Activated naive CD4-positive, alpha-beta T cell treated with anti-CD3 and anti-CD28 coated beads for 36 hours (primary cell): ENCODE results near the gene BSPH1. TPM values are rescaled to one million over a fixed set of nuclear protein-coding genes. Genes with fewer than 3 reads are reported as not detected.

Experiments used
- CTCF ChIA-PET: fragments of 350-600 bp; sonication (Branson Sonifier 250); formaldehyde crosslinking; loops from one replicate; lab custom pipeline; 2021; ENCODE audit warnings: antibody characterized with exemption; lab: Charles Lee
- DNase-seq: peaks from one replicate; pipeline ENCODE4 v3.0.0-alpha.2; 2020
- H3K27ac Mint-ChIP-seq: one replicate; pipeline ENCODE4 v1.8.0; 2021; ENCODE audit warnings: mild to moderate bottlenecking, mixed read lengths
- H3K27me3 Mint-ChIP-seq: one replicate; pipeline ENCODE4 v1.8.0; 2021; ENCODE audit warnings: low read depth, mixed read lengths
- H3K36me3 Mint-ChIP-seq: one replicate; pipeline ENCODE4 v1.8.0; 2021; ENCODE audit warnings: low read depth, mixed read lengths
- H3K4me1 Mint-ChIP-seq: one replicate; pipeline ENCODE4 v1.8.0; 2021; ENCODE audit warnings: low read depth, mixed read lengths
- H3K4me3 Mint-ChIP-seq: one replicate; pipeline ENCODE4 v1.8.0; 2021; ENCODE audit warnings: mild to moderate bottlenecking, moderate library complexity, mixed read lengths
- H3K9me3 Mint-ChIP-seq: one replicate; pipeline ENCODE4 v1.8.0; 2021; ENCODE audit warnings: mixed read lengths
- intact Hi-C: fragments of 100-400 bp; cut with micrococcal nuclease; formaldehyde crosslinking; loops from one replicate; pipeline ENCODE4 v1.15.1; 2023
- total RNA-seq, 2 experiments: library from RNA; stranded (reverse); gene quantifications; one replicate each; pipeline ENCODE4 v1.2.3, GENCODE V29; 2021

BSPH1 gene
- total RNA-seq, result not detected

- H3K27me3 Mint-ChIP-seq, result peaks cover 14% of the 10 kb centered on the region
- DNase-seq, result no peak
- no peaks in the 10 kb centered on the region for H3K9me3 Mint-ChIP-seq
- no peaks in the 10 kb centered on the region for H3K4me1 Mint-ChIP-seq
- H3K36me3 Mint-ChIP-seq, result no peaks in the 10 kb centered on the region
- intact Hi-C loops, result no loop called here
- H3K4me3 Mint-ChIP-seq, result no peak within 1 kb of the TSS
- no peak within 1 kb of the TSS for H3K27ac Mint-ChIP-seq
- CTCF ChIA-PET, result no interaction called here
Measured at GRCh38 chr19:47992070-47992469, at the start of gene BSPH1. TSS of gene BSPH1 (minus strand) at chr19:47992170. CDS start at chr19:47992081, 89 bp downstream.

GRCh38 chr19:48036765-48037164, 44.8 kb upstream of the BSPH1 start:
- CTCF ChIA-PET, result no interaction called here
- Mint-ChIP-seq H3K36me3 (no peaks in the 10 kb centered on the region), H3K9me3 (peaks cover 6% of the 10 kb centered on the region), H3K4me3 (no peak overlapping the region), H3K4me1 (no peaks in the 10 kb centered on the region), H3K27ac (no peak overlapping the region), H3K27me3 (peaks cover 32% of the 10 kb centered on the region)
- no peak for DNase-seq
- intact Hi-C loops, result no loop called here

GRCh38 chr19:48033604-48034003, 41.6 kb upstream of the BSPH1 start:
- no peak overlapping the region for H3K27ac Mint-ChIP-seq
- H3K4me1 Mint-ChIP-seq, result no peaks in the 10 kb centered on the region
- intact Hi-C loops, result no loop called here
- H3K27me3 Mint-ChIP-seq, result peaks cover 13% of the 10 kb centered on the region
- CTCF ChIA-PET, result no interaction called here
- DNase-seq, result no peak
- H3K9me3 Mint-ChIP-seq, result peaks cover 6% of the 10 kb centered on the region
- no peaks in the 10 kb centered on the region for H3K36me3 Mint-ChIP-seq
- no peak overlapping the region for H3K4me3 Mint-ChIP-seq

- H3K27ac Mint-ChIP-seq, result no peak overlapping the region
- CTCF ChIA-PET, result interaction anchor here (0.5 to 0.6 kb wide), 2 partner anchors 12 to 155 kb away, joined by 3 to 4 read pairs; no protein-coding TSS in a partner anchor
- H3K4me1 Mint-ChIP-seq, result no peaks in the 10 kb centered on the region
- peaks cover 22% of the 10 kb centered on the region for H3K27me3 Mint-ChIP-seq
- intact Hi-C loops, result no loop called here
- no peaks in the 10 kb centered on the region for H3K9me3 Mint-ChIP-seq
- H3K4me3 Mint-ChIP-seq, result no peak overlapping the region
- no peaks in the 10 kb centered on the region for H3K36me3 Mint-ChIP-seq
- DNase-seq, result no peak
Measured at GRCh38 chr19:48030073-48030472, 38.1 kb upstream of the BSPH1 start.

- no peak for DNase-seq
- Mint-ChIP-seq H3K4me1 (no peaks in the 10 kb centered on the region), H3K9me3 (no peaks in the 10 kb centered on the region), H3K4me3 (no peak overlapping the region), H3K36me3 (no peaks in the 10 kb centered on the region), H3K27me3 (peaks cover 22% of the 10 kb centered on the region), H3K27ac (no peak overlapping the region)
- intact Hi-C loops, result no loop called here
- CTCF ChIA-PET, result interaction anchor here (0.5 to 0.6 kb wide), 2 partner anchors 12 to 155 kb away, joined by 3 to 4 read pairs; no protein-coding TSS in a partner anchor
Measured at GRCh38 chr19:48029431-48029830, 37.5 kb upstream of the BSPH1 start.

GRCh38 chr19:48025480-48025879, 33.5 kb upstream of the BSPH1 start:
- no peak for DNase-seq
- Mint-ChIP-seq H3K27me3 (peaks cover 28% of the 10 kb centered on the region), H3K9me3 (no peaks in the 10 kb centered on the region), H3K4me3 (no peak overlapping the region), H3K27ac (no peak overlapping the region), H3K4me1 (no peaks in the 10 kb centered on the region), H3K36me3 (no peaks in the 10 kb centered on the region)
- intact Hi-C loops, result no loop called here
- CTCF ChIA-PET, result no interaction called here

- no peak for DNase-seq
- Mint-ChIP-seq H3K27me3 (peaks cover 30% of the 10 kb centered on the region), H3K27ac (no peak overlapping the region), H3K9me3 (no peaks in the 10 kb centered on the region), H3K36me3 (no peaks in the 10 kb centered on the region), H3K4me1 (no peaks in the 10 kb centered on the region), H3K4me3 (no peak overlapping the region)
- intact Hi-C loops, result no loop called here
- CTCF ChIA-PET, result no interaction called here
Measured at GRCh38 chr19:48023518-48023917, 31.5 kb upstream of the BSPH1 start.

GRCh38 chr19:48023011-48023410, 31.0 kb upstream of the BSPH1 start:
- Mint-ChIP-seq H3K36me3 (no peaks in the 10 kb centered on the region), H3K9me3 (no peaks in the 10 kb centered on the region), H3K27ac (no peak overlapping the region), H3K4me3 (no peak overlapping the region), H3K4me1 (no peaks in the 10 kb centered on the region), H3K27me3 (peaks cover 30% of the 10 kb centered on the region)
- CTCF ChIA-PET, result no interaction called here
- no peak for DNase-seq
- intact Hi-C loops, result no loop called here

- CTCF ChIA-PET, result no interaction called here
- intact Hi-C loops, result no loop called here
- Mint-ChIP-seq H3K4me3 (no peak overlapping the region), H3K36me3 (no peaks in the 10 kb centered on the region), H3K27ac (no peak overlapping the region), H3K27me3 (peaks cover 29% of the 10 kb centered on the region), H3K4me1 (no peaks in the 10 kb centered on the region), H3K9me3 (no peaks in the 10 kb centered on the region)
- DNase-seq, result no peak
Measured at GRCh38 chr19:48020686-48021085, 28.7 kb upstream of the BSPH1 start.

- H3K36me3 Mint-ChIP-seq, result no peaks in the 10 kb centered on the region
Measured at GRCh38 chr19:48010932-48011758, 19.2 kb upstream of the BSPH1 start.

GRCh38 chr19:48006762-48007161, 14.8 kb upstream of the BSPH1 start:
- Mint-ChIP-seq H3K27me3 (peaks cover 6% of the 10 kb centered on the region), H3K4me3 (no peak overlapping the region), H3K4me1 (no peaks in the 10 kb centered on the region), H3K27ac (no peak overlapping the region), H3K9me3 (peaks cover 2% of the 10 kb centered on the region), H3K36me3 (no peaks in the 10 kb centered on the region)
- intact Hi-C loops, result no loop called here
- peak; percentile 6 for DNase-seq
- CTCF ChIA-PET, result interaction anchor here (1.0 kb wide), 1 partner anchor 10 kb away, joined by 4 read pairs; no protein-coding TSS in a partner anchor

More at GRCh38 chr19:48010932-48011758, 19.2 kb upstream of the BSPH1 start:
- no peak for DNase-seq
- H3K27me3 Mint-ChIP-seq, result peaks cover 10% of the 10 kb centered on the region
- H3K4me1 Mint-ChIP-seq, result no peaks in the 10 kb centered on the region
- CTCF ChIA-PET, result no interaction called here
- no peak overlapping the region for H3K27ac Mint-ChIP-seq
- intact Hi-C loops, result no loop called here
- H3K4me3 Mint-ChIP-seq, result no peak overlapping the region
- H3K9me3 Mint-ChIP-seq, result peaks cover 2% of the 10 kb centered on the region

- no peak overlapping the region for H3K4me3 Mint-ChIP-seq
- DNase-seq, result no peak
- H3K4me1 Mint-ChIP-seq, result no peaks in the 10 kb centered on the region
- CTCF ChIA-PET, result interaction anchor here (0.6 kb wide), 1 partner anchor 36 kb away, joined by 4 read pairs; no protein-coding TSS in a partner anchor
- intact Hi-C loops, result no loop called here
- H3K36me3 Mint-ChIP-seq, result no peaks in the 10 kb centered on the region
- peaks cover 2% of the 10 kb centered on the region for H3K9me3 Mint-ChIP-seq
- H3K27me3 Mint-ChIP-seq, result peaks cover 2% of the 10 kb centered on the region
- H3K27ac Mint-ChIP-seq, result no peak overlapping the region
Measured at GRCh38 chr19:48004236-48004635, 12.3 kb upstream of the BSPH1 start.

GRCh38 chr19:48000846-48001245, 8.9 kb upstream of the BSPH1 start:
- H3K4me1 Mint-ChIP-seq, result no peaks in the 10 kb centered on the region
- intact Hi-C loops, result no loop called here
- CTCF ChIA-PET, result interaction anchor here (1.3 kb wide), 1 partner anchor 138 kb away, joined by 3 read pairs; no protein-coding TSS in a partner anchor
- H3K27me3 Mint-ChIP-seq, result peaks cover 6% of the 10 kb centered on the region
- H3K9me3 Mint-ChIP-seq, result no peaks in the 10 kb centered on the region
- H3K4me3 Mint-ChIP-seq, result no peak overlapping the region
- no peaks in the 10 kb centered on the region for H3K36me3 Mint-ChIP-seq
- no peak for DNase-seq
- H3K27ac Mint-ChIP-seq, result no peak overlapping the region
